Right lobe of liver (tissue), 6 donors: ENCODE measurements around the gene RBBP8. TPM values are rescaled to one million over a fixed set of nuclear protein-coding genes. Genes with fewer than 3 reads are reported as not detected.
A peak's percentile ranks its signal among the peaks of the same experiment; 100 is the strongest.
"Not testable (repeated sequence)": the region's sequence is repeated elsewhere in the genome, so short reads cannot be mapped to it uniquely, and the experiment has no call there.

Experiments used
- ATAC-seq, 4 donors: fragments of 200-7000 bp; cut with Tn5 transposase; one replicate each; pipeline ENCODE4 v1.9.1; 2020; ENCODE audit warnings: mild to moderate bottlenecking in 4 of 4, moderate library complexity in 4 of 4
- DNase-seq, 3 donors: peaks; one replicate each; pipeline ENCODE4 v3.0.0-alpha.2; 2020
- H3K27ac ChIP-seq, 3 donors: fragments of 200-600 bp; one replicate each; pipeline ENCODE4 v1.8.0; 2022
- H3K27me3 ChIP-seq, 2 donors: fragments of 200-600 bp; one replicate each; pipeline ENCODE4 v1.8.0; 2022
- H3K36me3 ChIP-seq, 4 donors: fragments of 200-600 bp; sonication (generic) in 1 of 4; one replicate each; pipeline versions ENCODE4 v1.5.1 to v1.8.0; 2017 to 2022; ENCODE audit warnings: control low read depth in 1 of 4
- H3K4me1 ChIP-seq, 4 donors: fragments of 200-600 bp; sonication (generic) in 1 of 4; one replicate each; pipeline versions ENCODE4 v1.5.1 to v1.8.0; 2017 to 2022; ENCODE audit warnings: control low read depth in 1 of 4
- H3K4me3 ChIP-seq, 3 donors: fragments of 200-600 bp; one replicate each; pipeline ENCODE4 v1.8.0; 2022
- H3K9me3 ChIP-seq, 4 donors: fragments of 200-600 bp; sonication (generic) in 1 of 4; one replicate each; pipeline versions ENCODE4 v1.5.1 to v1.8.0; 2017 to 2022; ENCODE audit warnings: control low read depth in 1 of 4
- CTCF ChIP-seq, 4 donors: fragments of 200-600 bp in 3 of 4; fragments of 450-650 bp in 1 of 4; IDR thresholded peaks; one replicate each; pipeline versions ENCODE4 v1.5.1 to v1.8.0; 2016 to 2022; ENCODE audit warnings: antibody characterized with exemption in 4 of 4, mild to moderate bottlenecking in 2 of 4
- POLR2A ChIP-seq: fragments of 450-650 bp; IDR thresholded peaks from one replicate; pipeline ENCODE4 v1.6.1; 2017; ENCODE audit warnings: antibody characterized with exemption, mild to moderate bottlenecking
- WGBS: methylation state at CpG from one replicate; pipeline ENCODE4 v1.1.6; 2018; ENCODE audit warnings: low coverage, low lambda C conversion rate; ENCODE audit not compliant: insufficient coverage; ENCODE audit errors: missing lambda C conversion rate; 5-methylcytosine and 5-hydroxymethylcytosine counted together
- intact Hi-C, 2 donors: fragments of 100-400 bp; cut with DNase I; formaldehyde crosslinking; loops; one replicate each; pipeline versions ENCODE4 v1.11.2 to v1.14.1; 2022
- total RNA-seq, 6 experiments: library from RNA; depleted of rRNA in 2 of 6; stranded (reverse); fragments of >200 nt in 2 of 6; fragmentation: NEBNext Ultra II Directional in 3 of 6; extraction: Animal tissue kit (Norgen Biotek cat#: 25700) in 3 of 6; gene quantifications; one replicate each; pipeline versions ENCODE4 v1.1.0 to v1.2.4, GENCODE V29; 2016 to 2023
- donor health status: DM: no; HTN: yes; CAD: no.
- donor health status: DM: no; HTN: no; CAD: no.
- donor health status: DM: no; HTN: no; CAD: no.
- donor health status: DM: no; HTN: yes; CAD: no.
- donor health status: DM: no; HTN: yes; CAD: no.

The RBBP8 gene
- total RNA-seq, 6 experiments from 2014 or later = 8.3 to 24.9 (median 12.4) TPM

DNA sequence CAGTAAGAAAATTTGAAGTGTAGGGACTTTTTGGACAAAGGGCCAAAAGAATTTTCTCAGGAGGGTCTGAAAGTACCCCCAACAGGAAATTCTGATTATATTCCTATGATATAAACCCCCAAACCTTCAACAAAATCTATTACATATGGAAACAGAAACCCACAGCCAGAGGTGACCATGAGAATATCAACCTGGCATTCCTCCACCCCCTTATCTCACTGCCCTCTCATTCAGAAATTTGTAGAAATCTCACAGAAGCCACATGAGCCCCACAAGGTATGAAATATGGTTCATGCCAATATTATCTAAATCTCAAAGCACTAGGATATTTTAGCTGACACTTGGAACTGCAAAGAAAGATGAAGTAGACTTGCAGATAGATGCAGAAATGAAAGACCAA is 31.0 kb upstream of the RBBP8 start:
- no peaks in the 10 kb centered on the region for H3K36me3 ChIP-seq
- peaks cover 0 to 6% (median 0%) of the 10 kb centered on the region in 4 donors for H3K4me1 ChIP-seq
- intact Hi-C loops = no loop called here
- no peak for TF ChIP-seq CTCF (IDR thresholded peaks at IDR 0.05)
- TF ChIP-seq POLR2A = no peak
- ATAC-seq = no peak
- H3K4me3 ChIP-seq = no peak overlapping the region
- no peak overlapping the region for H3K27ac ChIP-seq
- no peaks in the 10 kb centered on the region for H3K27me3 ChIP-seq
- no peak for DNase-seq
- no peaks in the 10 kb centered on the region for H3K9me3 ChIP-seq

GRCh38 chr18:22903248-22903647 is 29.9 kb upstream of the RBBP8 start:
- ATAC-seq, DNase-seq, H3K4me3 ChIP-seq, H3K27ac ChIP-seq, H3K36me3 ChIP-seq, H3K9me3 ChIP-seq, H3K27me3 ChIP-seq, H3K4me1 ChIP-seq, intact Hi-C loops: not testable (repeated sequence)
- 58% methylated on average over 2 of the region's 2 CpGs for WGBS

DNA sequence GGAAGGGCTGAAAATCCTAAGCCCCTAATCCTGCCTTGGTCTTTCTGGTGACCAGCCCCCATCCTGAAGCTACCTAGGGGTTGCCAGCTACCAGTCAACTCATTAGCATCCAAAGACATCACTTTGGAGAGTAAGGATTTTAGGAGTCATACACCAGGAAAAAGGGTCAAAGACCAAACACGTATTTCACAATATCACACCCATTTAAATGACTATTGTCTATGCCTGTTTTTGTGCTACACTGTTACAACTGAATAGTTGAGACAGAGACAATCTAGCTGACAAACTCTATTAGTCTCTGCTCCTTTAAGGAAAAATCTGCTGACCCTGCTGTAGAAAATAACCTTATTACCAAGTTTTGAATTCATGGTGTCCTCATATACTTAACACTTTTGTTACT is 21.0 kb upstream of the RBBP8 start:
- no peak overlapping the region for H3K4me3 ChIP-seq
- H3K4me1 ChIP-seq = peaks cover 0 to 4% (median 0%) of the 10 kb centered on the region in 4 donors
- TF ChIP-seq POLR2A (no peak), CTCF (IDR thresholded peaks at IDR 0.05) (no peak)
- intact Hi-C loops = no loop called here
- no peak for ATAC-seq
- no peaks in the 10 kb centered on the region for H3K36me3 ChIP-seq
- H3K27me3 ChIP-seq = no peaks in the 10 kb centered on the region
- no peak for DNase-seq
- H3K27ac ChIP-seq = no peak overlapping the region
- WGBS = 64% methylated on average over 1 of the region's 1 CpG
- no peaks in the 10 kb centered on the region for H3K9me3 ChIP-seq

DNA sequence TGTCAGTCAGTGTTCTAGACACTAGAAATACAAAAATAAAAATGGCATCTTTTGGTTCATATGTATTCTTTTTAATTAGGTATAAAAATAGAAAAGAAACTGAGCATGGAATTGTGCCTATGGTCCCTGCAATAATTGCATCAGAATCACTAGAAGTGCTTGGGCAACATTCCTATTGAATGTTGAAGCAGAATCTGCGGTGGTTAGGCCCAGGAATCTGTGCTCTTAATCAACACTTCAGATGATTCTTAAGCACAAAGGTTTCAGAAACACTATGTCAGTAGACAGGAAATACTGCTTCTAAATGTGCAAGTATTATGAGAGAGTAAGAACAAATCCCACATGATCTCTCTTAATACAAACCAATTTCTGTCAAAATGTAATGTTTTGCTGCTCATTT is 20.3 kb upstream of the RBBP8 start:
- H3K4me3 ChIP-seq = no peak overlapping the region
- H3K27ac ChIP-seq = no peak overlapping the region
- intact Hi-C loops = no loop called here
- ATAC-seq (no peak), DNase-seq (no peak)
- H3K27me3 ChIP-seq = no peaks in the 10 kb centered on the region
- 25% methylated on average over 1 of the region's 1 CpG for WGBS
- no peaks in the 10 kb centered on the region for H3K9me3 ChIP-seq
- peaks cover 0 to 4% (median 0%) of the 10 kb centered on the region in 4 donors for H3K4me1 ChIP-seq
- TF ChIP-seq POLR2A = no peak
- no peak for TF ChIP-seq CTCF (IDR thresholded peaks at IDR 0.05)
- no peaks in the 10 kb centered on the region for H3K36me3 ChIP-seq

DNA sequence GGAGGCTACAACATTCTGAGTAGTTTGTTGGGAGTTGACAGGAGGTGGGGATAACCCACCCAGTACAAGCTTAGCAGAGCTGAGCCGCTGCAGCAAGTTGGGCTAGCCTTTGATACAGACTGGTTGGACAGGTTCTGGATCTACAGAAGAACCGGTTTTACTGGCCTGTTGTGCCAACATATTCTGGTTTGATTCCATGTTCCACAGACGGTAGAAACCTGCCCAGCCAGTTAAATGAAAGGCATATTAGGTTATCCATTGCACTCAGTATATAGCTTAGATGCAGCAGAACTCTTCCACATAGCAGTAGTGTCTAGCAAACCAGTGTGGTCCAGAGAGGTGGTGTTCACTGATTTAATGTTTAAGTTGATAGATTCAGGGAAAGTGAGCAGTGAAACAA is 19.3 kb upstream of the RBBP8 start:
- H3K27ac ChIP-seq = no peak overlapping the region
- peak in 3 of 4 donors; percentile 29 to 57 (median 33) for ATAC-seq
- intact Hi-C loops = no loop called here
- H3K4me3 ChIP-seq = no peak overlapping the region
- H3K9me3 ChIP-seq = no peaks in the 10 kb centered on the region
- no peak for DNase-seq
- H3K27me3 ChIP-seq = no peaks in the 10 kb centered on the region
- 64% methylated on average over 3 of the region's 3 CpGs for WGBS
- TF ChIP-seq CTCF (IDR thresholded peaks at IDR 0.05) (no peak), POLR2A (no peak)
- H3K4me1 ChIP-seq = peaks cover 0 to 4% (median 0%) of the 10 kb centered on the region in 4 donors
- H3K36me3 ChIP-seq = no peaks in the 10 kb centered on the region
